Nephron progenitor cell (in vitro differentiated cells): ENCODE measurements around the gene ANO1.

Experiments used
- DNase-seq: peaks from one replicate; pipeline ENCODE4 v3.0.0; 2021
- H3K27ac Mint-ChIP-seq: 2 replicates; pipeline ENCODE4 v1.8.0; 2021; ENCODE audit warnings: mild to moderate bottlenecking, moderate library complexity, mixed read lengths
- H3K27me3 Mint-ChIP-seq: 2 replicates; pipeline ENCODE4 v1.8.0; 2021; ENCODE audit warnings: mild to moderate bottlenecking, low read depth, mixed read lengths; ENCODE audit not compliant: poor library complexity
- H3K36me3 Mint-ChIP-seq: 2 replicates; pipeline ENCODE4 v1.8.0; 2021; ENCODE audit warnings: low read depth, mixed read lengths
- H3K4me1 Mint-ChIP-seq: 2 replicates; pipeline ENCODE4 v1.8.0; 2021; ENCODE audit warnings: mixed read lengths
- H3K4me3 Mint-ChIP-seq: 2 replicates; pipeline ENCODE4 v1.8.0; 2021; ENCODE audit warnings: mild to moderate bottlenecking, moderate library complexity, mixed read lengths
- H3K9me3 Mint-ChIP-seq: 2 replicates; pipeline ENCODE4 v1.8.0; 2021; ENCODE audit warnings: mild to moderate bottlenecking, moderate library complexity, mixed read lengths
- TF ChIP-seq, protein P1 (sequence below): fragments of 200-600 bp; sonication (generic); IDR thresholded peaks from 2 replicates; pipeline ENCODE4 v1.5.0; 2021; ENCODE audit warnings: antibody characterized with exemption

Gene ANO1

DNA sequence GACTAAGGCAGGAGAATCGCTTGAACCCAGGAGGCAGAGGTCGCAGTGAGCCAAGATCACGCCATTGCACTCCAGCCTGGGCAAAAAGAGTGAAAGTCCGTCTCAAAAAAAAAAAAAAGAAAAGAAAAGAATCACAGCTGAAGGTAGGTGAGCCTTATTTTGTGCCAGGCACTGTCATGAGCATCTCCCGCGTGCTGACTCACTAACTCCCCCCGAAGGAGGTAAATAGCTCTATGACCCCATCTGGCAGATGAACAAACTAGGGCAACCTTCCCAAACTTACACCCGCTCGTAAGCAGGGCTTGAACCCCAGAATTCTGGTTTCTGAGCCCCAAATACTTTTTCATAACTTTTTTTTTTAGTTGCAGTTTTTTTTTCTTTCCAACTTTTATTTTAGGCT, 60.3 kb downstream of the ANO1 start:
- H3K36me3 Mint-ChIP-seq = no peaks in the 10 kb centered on the region
- no peaks in the 10 kb centered on the region for H3K9me3 Mint-ChIP-seq
- DNase-seq = no peak
- H3K4me1 Mint-ChIP-seq = peaks cover 53% of the 10 kb centered on the region
- H3K27ac Mint-ChIP-seq = no peak overlapping the region
- no peak overlapping the region for H3K4me3 Mint-ChIP-seq
- TF ChIP-seq, protein P1, sequence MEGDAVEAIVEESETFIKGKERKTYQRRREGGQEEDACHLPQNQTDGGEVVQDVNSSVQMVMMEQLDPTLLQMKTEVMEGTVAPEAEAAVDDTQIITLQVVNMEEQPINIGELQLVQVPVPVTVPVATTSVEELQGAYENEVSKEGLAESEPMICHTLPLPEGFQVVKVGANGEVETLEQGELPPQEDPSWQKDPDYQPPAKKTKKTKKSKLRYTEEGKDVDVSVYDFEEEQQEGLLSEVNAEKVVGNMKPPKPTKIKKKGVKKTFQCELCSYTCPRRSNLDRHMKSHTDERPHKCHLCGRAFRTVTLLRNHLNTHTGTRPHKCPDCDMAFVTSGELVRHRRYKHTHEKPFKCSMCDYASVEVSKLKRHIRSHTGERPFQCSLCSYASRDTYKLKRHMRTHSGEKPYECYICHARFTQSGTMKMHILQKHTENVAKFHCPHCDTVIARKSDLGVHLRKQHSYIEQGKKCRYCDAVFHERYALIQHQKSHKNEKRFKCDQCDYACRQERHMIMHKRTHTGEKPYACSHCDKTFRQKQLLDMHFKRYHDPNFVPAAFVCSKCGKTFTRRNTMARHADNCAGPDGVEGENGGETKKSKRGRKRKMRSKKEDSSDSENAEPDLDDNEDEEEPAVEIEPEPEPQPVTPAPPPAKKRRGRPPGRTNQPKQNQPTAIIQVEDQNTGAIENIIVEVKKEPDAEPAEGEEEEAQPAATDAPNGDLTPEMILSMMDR = no peak
- peaks cover 67% of the 10 kb centered on the region for H3K27me3 Mint-ChIP-seq

- Mint-ChIP-seq H3K27me3 (peaks cover 71% of the 10 kb centered on the region), H3K27ac (no peak overlapping the region), H3K4me3 (no peak overlapping the region)
Observed at GRCh38 chr11:70139785-70140410, 61.8 kb downstream of the ANO1 start.

DNA sequence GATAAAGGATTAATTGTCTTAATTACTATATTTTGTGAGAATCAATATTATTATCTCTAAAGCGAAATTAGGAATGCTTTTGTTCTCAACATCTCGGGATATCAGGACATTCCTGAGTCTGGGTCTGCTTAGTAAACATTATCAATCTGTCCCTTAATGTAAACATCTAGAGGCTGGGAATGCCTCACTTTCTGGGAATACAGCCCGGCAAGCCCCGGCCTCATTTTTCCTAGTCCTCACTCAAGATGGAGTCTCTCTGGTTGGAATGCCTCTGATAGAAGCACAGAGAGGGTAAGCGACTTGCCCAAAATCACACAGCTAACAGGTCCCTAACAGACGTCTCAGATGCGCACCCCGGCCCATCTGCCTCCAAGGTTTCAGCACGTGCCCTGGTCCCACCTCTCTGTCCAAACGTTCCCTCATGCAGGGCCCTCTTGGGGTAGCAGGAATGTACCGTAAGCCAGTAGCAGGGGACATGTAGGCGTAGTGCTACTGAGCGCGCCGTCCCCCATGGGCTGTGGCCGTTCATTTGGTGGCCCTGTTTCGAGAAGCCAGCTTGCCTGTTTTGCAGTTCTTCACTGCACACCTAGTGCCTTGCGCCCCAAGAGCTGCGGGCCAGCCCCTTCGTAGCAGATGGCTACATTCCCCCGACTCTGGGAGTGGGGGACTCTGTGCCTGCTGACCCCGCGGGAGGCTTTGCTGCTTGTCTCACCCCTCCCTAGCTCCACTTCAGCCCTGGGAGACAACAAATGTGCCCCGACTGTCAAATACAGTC, 62.8 kb downstream of the ANO1 start:
- H3K27ac Mint-ChIP-seq = no peak overlapping the region
- peak overlapping the region; percentile 72 for H3K4me3 Mint-ChIP-seq
- no peaks in the 10 kb centered on the region for H3K9me3 Mint-ChIP-seq
- peaks cover 36% of the 10 kb centered on the region for H3K4me1 Mint-ChIP-seq
- TF ChIP-seq, protein P1 = no peak
- H3K36me3 Mint-ChIP-seq = no peaks in the 10 kb centered on the region
- DNase-seq = no peak
- peaks cover 67% of the 10 kb centered on the region for H3K27me3 Mint-ChIP-seq

More at GRCh38 chr11:70139785-70140410, 61.8 kb downstream of the ANO1 start:
- TF ChIP-seq, protein P1 = no peak
- Mint-ChIP-seq H3K9me3 (no peaks in the 10 kb centered on the region), H3K4me1 (peaks cover 46% of the 10 kb centered on the region), H3K36me3 (no peaks in the 10 kb centered on the region)
- no peak for DNase-seq

DNA sequence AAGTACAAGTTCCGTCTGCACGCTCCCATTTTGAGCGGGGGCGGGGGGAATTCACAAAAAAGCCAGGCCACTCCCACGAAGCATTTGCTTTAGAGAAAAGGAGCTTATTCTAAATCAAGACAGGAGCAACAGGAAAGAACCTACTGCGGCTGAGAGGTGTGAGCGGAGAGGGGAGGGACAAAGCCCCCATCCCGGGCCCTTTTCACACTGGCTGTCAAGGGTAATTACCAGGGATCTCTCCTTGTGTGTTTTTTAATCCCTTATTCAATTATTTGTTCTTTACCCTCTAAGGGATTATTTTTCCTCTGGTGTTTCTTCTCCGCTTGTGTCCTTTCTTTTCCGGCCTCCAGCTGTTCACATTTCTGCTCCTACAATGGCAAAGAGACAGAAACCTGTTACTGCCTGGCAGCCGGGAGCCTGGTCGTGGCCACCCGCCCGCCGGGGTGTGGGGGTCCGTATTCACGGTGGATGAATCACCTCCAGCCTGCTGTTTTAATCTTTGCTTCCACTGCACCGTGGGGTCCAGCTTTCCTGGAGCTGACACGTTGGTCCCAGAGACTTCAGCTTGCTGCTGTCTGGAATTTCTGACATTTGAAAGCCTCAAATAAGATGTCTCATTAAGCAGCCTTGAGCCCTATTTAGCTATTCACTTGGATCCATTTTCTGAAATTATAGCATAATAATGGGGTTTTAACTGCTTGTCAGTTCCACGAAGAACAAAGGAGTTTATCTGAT, 63.5 kb downstream of the ANO1 start:
- H3K4me3 Mint-ChIP-seq = peak overlapping the region; percentile 72
- TF ChIP-seq, protein P1 = no peak
- no peak overlapping the region for H3K27ac Mint-ChIP-seq
- no peak for DNase-seq
- H3K27me3 Mint-ChIP-seq = peaks cover 70% of the 10 kb centered on the region
- no peaks in the 10 kb centered on the region for H3K36me3 Mint-ChIP-seq
- H3K9me3 Mint-ChIP-seq = no peaks in the 10 kb centered on the region
- peaks cover 37% of the 10 kb centered on the region for H3K4me1 Mint-ChIP-seq

DNA sequence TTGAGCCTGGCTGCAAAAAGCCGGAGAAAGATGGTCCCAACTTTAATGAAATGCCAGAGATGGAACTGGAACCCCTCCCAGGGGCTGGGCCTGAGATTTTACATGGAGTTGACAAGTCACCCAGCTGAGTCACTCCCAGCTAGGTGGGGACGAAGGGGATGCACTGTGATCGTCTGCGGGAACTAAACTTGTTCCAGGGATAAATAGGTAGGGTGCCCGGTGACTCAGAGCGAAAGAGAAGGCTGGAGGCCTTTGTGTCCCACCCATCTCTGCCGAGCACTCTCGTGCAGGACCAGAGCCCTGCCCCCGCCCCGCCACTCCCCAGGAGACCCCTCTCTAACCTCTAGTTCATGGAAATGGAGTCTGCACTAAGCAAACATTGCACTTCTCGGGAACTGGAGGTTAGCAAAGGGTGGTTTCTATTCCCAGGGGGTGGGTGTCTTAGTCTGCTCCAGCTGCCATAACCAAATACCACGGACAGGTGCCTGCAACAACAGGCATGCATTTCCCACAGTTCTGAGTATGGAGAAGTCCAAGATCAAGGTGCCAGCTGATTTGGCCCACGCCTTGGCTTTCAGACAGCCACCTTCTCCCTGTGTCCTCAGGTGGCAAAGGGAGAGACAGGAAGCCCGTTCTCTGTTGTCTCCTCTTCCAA, 64.2 kb downstream of the ANO1 start:
- Mint-ChIP-seq H3K9me3 (no peaks in the 10 kb centered on the region), H3K27ac (no peak overlapping the region), H3K4me1 (peaks cover 42% of the 10 kb centered on the region), H3K36me3 (no peaks in the 10 kb centered on the region), H3K4me3 (no peak overlapping the region), H3K27me3 (peaks cover 70% of the 10 kb centered on the region)
- no peak for DNase-seq
- TF ChIP-seq, protein P1 = no peak
